Measurements from ENCODE around the gene KCNQ1.

- TF ChIP-seq MYC (IDR thresholded peaks at IDR 0.05; ENCODE audit: low read depth, low read length): no peak
- TF ChIP-seq CTCF (IDR thresholded peaks at IDR 0.05; ENCODE audit: extremely low read depth in 1 of 2, insufficient read depth in 1 of 2, low read depth in 1 of 2, low read length in 2 of 2): no peak
- no peak for TF ChIP-seq POLR2A (IDR thresholded peaks at IDR 0.05; ENCODE audit: low read depth, low read length)
- TF ChIP-seq MAX (IDR thresholded peaks at IDR 0.05; ENCODE audit: insufficient read depth, insufficient read length): no peak
- no peak for TF ChIP-seq EZH2 (IDR thresholded peaks at IDR 0.05; ENCODE audit: borderline replicate concordance, low read depth, low read length, severe bottlenecking)
These were observed 324.7 kb downstream of the KCNQ1 start for GRCh38 chr11:2769409-2770095.
